Upper lobe of right lung (tissue), 1 donor: Measurements from ENCODE around the gene NDST1. TPM values are rescaled to one million over a fixed set of nuclear protein-coding genes. Genes with fewer than 3 reads are reported as not detected.

Experiments
- ATAC-seq: fragments of 200-7000 bp; cut with Tn5 transposase; one replicate; pipeline ENCODE4 v1.9.1; 2020; ENCODE audit warnings: mild to moderate bottlenecking, moderate library complexity
- DNase-seq: peaks from one replicate; pipeline ENCODE4 v3.0.0-alpha.2; 2020
- H3K27ac ChIP-seq: fragments of 200-600 bp; one replicate; pipeline ENCODE4 v1.8.0; 2022
- H3K27me3 ChIP-seq: fragments of 200-600 bp; one replicate; pipeline ENCODE4 v1.8.0; 2022; ENCODE audit warnings: mild to moderate bottlenecking
- H3K36me3 ChIP-seq: fragments of 200-600 bp; one replicate; pipeline ENCODE4 v1.8.0; 2022
- H3K4me1 ChIP-seq: fragments of 200-600 bp; one replicate; pipeline ENCODE4 v1.8.0; 2022
- H3K4me3 ChIP-seq: fragments of 200-600 bp; one replicate; pipeline ENCODE4 v1.8.0; 2022; ENCODE audit warnings: mild to moderate bottlenecking
- H3K9me3 ChIP-seq: fragments of 200-600 bp; one replicate; pipeline ENCODE4 v1.8.0; 2022
- intact Hi-C: fragments of 100-400 bp; cut with DNase I; formaldehyde crosslinking; loops from one replicate; pipeline ENCODE4 v1.11.0; 2022
- total RNA-seq: library from RNA; stranded (reverse); fragmentation: NEBNext Ultra II Directional; extraction: Animal tissue kit (Norgen Biotek cat#: 25700); gene quantifications from one replicate; pipeline ENCODE4 v1.2.1, GENCODE V29; 2021
- TF ChIP-seq, protein P1 (sequence below): fragments of 200-600 bp; IDR thresholded peaks from one replicate; pipeline ENCODE4 v1.8.0; 2022; ENCODE audit warnings: antibody characterized with exemption
- donor health status: DM: no; HTN: yes; CAD: no; lungs with severe emphysema.

Gene NDST1
- total RNA-seq, 1 donor from 2014 or later = 143 TPM

DNA sequence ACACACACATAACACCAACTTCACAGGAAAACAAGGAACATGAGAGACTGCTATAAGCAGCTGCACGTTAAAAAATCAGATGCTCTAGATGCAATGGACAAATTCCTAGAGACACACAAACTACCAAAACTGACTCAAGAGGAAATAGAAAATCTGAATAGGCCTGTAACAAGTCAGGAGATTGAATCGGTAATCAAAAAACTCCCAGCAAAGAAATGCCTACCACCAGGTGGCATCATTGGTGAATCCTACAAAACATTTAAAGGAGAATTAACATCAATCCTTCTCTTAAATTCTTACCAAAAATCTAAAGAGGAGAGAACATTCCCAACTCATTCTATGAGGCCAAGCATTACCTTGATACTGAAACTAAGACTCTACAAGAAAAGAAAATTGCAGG is 54.9 kb downstream of the NDST1 start:
- Histone ChIP-seq H3K4me1 (peaks cover 6% of the 10 kb centered on the region), H3K4me3 (no peak overlapping the region), H3K9me3 (no peaks in the 10 kb centered on the region), H3K27ac (no peak overlapping the region), H3K27me3 (no peaks in the 10 kb centered on the region), H3K36me3 (no peaks in the 10 kb centered on the region)
- ATAC-seq (no peak), DNase-seq (no peak)
- intact Hi-C loops = loop anchor here (5.0 kb wide), 1 partner anchor 94 kb away; no protein-coding TSS in a partner anchor
- TF ChIP-seq, protein P1, sequence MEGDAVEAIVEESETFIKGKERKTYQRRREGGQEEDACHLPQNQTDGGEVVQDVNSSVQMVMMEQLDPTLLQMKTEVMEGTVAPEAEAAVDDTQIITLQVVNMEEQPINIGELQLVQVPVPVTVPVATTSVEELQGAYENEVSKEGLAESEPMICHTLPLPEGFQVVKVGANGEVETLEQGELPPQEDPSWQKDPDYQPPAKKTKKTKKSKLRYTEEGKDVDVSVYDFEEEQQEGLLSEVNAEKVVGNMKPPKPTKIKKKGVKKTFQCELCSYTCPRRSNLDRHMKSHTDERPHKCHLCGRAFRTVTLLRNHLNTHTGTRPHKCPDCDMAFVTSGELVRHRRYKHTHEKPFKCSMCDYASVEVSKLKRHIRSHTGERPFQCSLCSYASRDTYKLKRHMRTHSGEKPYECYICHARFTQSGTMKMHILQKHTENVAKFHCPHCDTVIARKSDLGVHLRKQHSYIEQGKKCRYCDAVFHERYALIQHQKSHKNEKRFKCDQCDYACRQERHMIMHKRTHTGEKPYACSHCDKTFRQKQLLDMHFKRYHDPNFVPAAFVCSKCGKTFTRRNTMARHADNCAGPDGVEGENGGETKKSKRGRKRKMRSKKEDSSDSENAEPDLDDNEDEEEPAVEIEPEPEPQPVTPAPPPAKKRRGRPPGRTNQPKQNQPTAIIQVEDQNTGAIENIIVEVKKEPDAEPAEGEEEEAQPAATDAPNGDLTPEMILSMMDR = peak; percentile 66

DNA sequence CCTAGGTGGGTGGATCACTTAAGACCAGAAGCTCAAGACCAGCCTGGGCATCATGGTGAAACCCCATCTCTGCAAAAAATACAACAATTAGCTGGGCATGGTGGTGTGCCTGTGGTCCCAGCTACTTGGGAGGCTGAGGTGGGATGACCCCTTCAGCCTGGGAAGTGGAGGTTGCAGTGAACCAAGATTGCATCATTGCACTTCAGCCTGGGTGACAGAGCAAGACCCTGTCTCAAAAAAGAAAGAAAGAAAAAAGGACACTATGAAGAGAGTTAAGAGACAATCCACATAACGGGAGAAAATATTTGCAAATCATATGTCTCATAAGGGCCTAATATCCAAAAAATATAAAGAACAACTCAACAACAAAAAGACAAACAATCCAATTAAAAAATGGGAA is 57.9 kb downstream of the NDST1 start:
- Histone ChIP-seq H3K9me3 (no peaks in the 10 kb centered on the region), H3K4me3 (no peak overlapping the region), H3K27me3 (no peaks in the 10 kb centered on the region), H3K36me3 (no peaks in the 10 kb centered on the region), H3K4me1 (peaks cover 8% of the 10 kb centered on the region), H3K27ac (no peak overlapping the region)
- intact Hi-C loops = no loop called here
- DNase-seq (peak; percentile 23), ATAC-seq (no peak)
- TF ChIP-seq, protein P1 = no peak

DNA sequence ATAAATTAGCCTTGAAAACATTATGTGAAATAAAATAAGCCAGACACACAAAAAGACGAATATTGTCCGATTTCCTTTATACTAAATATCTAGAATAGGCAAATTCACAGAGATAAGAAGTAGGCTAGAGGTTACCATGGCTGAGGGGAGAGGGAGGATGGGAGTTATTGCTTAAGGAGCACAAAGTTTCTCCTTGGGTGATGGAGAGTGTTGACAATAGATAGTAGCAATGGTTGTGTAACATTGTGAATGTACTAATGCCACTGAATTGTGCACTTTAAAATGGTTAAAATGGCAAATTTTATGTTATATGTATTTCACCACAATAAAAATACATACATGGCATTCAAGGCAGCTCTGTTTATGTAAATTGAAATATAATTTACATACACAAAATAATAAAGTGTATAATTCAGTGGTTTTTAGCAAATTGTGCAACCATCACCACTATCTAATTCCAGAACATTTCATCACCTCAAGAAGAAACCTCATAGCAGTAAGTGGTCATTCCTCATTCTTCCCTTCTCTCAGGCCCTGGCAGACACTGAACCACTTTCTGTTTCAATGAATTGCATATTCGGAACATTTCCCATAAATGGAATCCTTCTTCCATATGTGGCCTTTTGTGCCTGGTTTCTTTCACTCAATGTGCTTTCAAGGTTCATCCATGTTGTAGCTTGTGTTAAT is 59.2 kb downstream of the NDST1 start:
- H3K4me1 ChIP-seq = peaks cover 8% of the 10 kb centered on the region
- peak overlapping the region; percentile 49 for H3K27ac ChIP-seq
- no peak overlapping the region for H3K4me3 ChIP-seq
- ATAC-seq = peak; percentile 83
- no peak for DNase-seq
- intact Hi-C loops = no loop called here
- H3K36me3 ChIP-seq = no peaks in the 10 kb centered on the region
- no peaks in the 10 kb centered on the region for H3K9me3 ChIP-seq
- TF ChIP-seq, protein P1 = no peak
- H3K27me3 ChIP-seq = no peaks in the 10 kb centered on the region

DNA sequence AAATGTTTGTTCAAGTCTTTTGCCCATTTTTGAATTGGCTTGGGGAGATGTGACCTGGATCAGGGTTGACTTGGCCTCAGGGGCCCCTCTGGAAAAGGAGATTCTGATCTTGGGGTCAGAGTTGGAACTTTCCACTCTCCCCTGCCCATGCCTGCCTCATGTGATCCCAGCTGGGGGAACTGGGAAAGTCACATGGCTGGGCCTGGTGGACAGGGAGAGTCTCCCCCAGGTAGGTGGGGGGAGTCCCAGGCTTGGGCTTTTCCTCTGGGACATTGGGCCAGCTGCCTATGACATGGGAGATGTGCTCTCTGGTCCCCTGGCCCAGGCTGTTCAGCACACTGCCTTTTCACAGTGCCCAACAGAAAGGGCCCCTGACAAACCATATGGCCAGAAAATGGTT is 60.7 kb downstream of the NDST1 start:
- TF ChIP-seq, protein P1 = no peak
- H3K27ac ChIP-seq = peak overlapping the region; percentile 49
- peaks cover 8% of the 10 kb centered on the region for H3K4me1 ChIP-seq
- H3K36me3 ChIP-seq = no peaks in the 10 kb centered on the region
- H3K9me3 ChIP-seq = no peaks in the 10 kb centered on the region
- intact Hi-C loops = no loop called here
- DNase-seq = no peak
- no peak overlapping the region for H3K4me3 ChIP-seq
- no peak for ATAC-seq
- H3K27me3 ChIP-seq = no peaks in the 10 kb centered on the region

DNA sequence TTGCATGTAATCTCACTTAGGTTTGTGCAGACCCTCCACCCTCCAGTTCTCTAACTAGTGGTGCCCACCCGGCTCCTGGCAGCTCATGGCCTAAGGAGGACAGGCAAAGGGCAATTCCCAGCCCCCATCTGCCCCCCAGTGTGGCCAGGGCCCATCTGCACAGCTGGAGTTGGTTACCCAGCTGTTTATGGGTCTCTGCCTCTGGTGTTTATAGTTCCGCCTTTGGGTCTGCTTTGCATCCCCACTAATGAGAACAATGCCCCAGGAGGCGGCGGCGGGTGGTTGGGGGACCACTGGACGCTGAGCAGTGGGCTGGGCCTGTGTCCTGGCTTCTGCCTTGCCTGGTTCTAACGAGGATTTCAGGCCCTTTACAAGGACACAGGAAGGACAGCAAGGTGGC is 62.4 kb downstream of the NDST1 start:
- TF ChIP-seq, protein P1 = no peak
- H3K27me3 ChIP-seq = no peaks in the 10 kb centered on the region
- intact Hi-C loops = no loop called here
- no peak overlapping the region for H3K4me3 ChIP-seq
- H3K27ac ChIP-seq = no peak overlapping the region
- DNase-seq (no peak), ATAC-seq (no peak)
- no peaks in the 10 kb centered on the region for H3K9me3 ChIP-seq
- H3K36me3 ChIP-seq = no peaks in the 10 kb centered on the region
- H3K4me1 ChIP-seq = peaks cover 8% of the 10 kb centered on the region
